GM20431 (cell line): ENCODE data around the gene RAB8B.
"Not testable (repeated sequence)": the region's sequence is repeated elsewhere in the genome, so short reads cannot be mapped to it uniquely, and the experiment has no call there.

Experiments
- in situ Hi-C: fragments of 300-500 bp; cut with MseI, MboI; formaldehyde crosslinking; loops from one replicate; pipeline ENCODE4 v1.15.0; 2020; ENCODE audit warnings: low sequenced_read_pairs; ENCODE audit not compliant: unreplicated experiment

RAB8B gene

DNA sequence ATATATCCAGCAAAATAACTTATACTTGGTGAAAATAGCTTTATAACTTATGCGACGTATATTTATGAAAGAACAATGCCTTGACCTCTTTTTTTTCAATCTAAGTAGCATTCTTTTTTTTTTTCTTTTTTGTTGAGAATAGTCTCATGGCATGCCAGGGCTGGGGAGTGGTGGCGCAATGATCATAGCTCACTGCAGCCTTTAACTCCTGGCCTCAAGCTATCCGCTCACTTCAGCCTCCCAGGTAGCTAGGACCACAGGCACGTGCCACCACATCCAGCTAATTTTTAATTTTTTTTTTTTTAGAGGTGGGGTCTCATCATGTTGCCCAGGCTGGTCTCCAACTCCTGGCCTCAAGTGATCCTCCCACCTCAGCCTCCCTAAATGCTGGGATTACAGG is 43.5 kb downstream of the RAB8B start:
- in situ Hi-C loops = no loop called here

GRCh38 chr15:63233667-63234423 is 44.4 kb downstream of the RAB8B start:
- in situ Hi-C loops = no loop called here

- in situ Hi-C loops = no loop called here
Observed at GRCh38 chr15:63234451-63234870, 45.1 kb downstream of the RAB8B start.

DNA sequence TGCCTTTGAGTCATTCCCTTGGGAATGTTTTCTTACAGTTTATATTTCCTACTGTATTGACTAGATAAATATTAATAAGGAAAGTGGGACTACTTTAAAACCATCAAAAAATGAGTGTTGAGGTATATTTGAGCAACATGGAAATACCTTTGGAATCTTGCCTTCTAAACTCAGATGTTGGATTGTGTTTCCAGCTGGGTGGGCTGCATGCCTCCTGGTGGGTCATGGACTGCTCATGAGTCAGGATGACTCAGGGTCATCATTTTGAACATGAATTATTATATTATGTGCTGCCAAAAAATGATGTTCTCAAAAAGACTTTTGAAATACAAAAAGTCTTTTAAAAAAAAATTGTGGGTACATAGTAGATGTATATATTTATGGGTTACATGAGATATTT is 46.9 kb downstream of the RAB8B start:
- in situ Hi-C loops = no loop called here

- in situ Hi-C loops = not testable (repeated sequence)
Observed at GRCh38 chr15:63237086-63237485, 47.7 kb downstream of the RAB8B start.

DNA sequence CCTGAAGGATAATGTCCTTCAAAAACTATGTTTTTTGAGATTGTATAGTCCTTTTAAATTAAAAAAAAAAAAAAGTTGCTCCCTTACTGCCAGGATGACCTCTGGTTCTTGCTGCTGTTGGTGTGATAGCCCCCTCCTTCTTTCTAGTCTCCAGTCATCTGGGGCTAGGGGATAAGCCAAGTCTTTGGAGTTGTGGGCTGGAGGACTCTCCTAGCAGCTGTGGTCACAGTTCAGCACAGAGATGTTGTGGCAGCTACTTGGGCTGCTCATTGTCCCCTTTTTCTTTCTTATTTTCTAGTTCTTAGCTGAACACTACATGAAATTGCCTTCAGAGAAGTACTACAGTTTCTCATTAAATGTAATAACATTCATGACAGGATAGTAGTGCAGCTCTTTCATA is 48.8 kb downstream of the RAB8B start:
- in situ Hi-C loops = no loop called here

- in situ Hi-C loops = no loop called here
Observed at GRCh38 chr15:63238796-63239195, 49.4 kb downstream of the RAB8B start.

- in situ Hi-C loops = no loop called here
Observed at GRCh38 chr15:63240109-63240508, 50.7 kb downstream of the RAB8B start.

GRCh38 chr15:63241316-63241715 is 51.9 kb downstream of the RAB8B start:
- in situ Hi-C loops = no loop called here

- in situ Hi-C loops = no loop called here
Observed at GRCh38 chr15:63243101-63243500, 53.7 kb downstream of the RAB8B start.

DNA sequence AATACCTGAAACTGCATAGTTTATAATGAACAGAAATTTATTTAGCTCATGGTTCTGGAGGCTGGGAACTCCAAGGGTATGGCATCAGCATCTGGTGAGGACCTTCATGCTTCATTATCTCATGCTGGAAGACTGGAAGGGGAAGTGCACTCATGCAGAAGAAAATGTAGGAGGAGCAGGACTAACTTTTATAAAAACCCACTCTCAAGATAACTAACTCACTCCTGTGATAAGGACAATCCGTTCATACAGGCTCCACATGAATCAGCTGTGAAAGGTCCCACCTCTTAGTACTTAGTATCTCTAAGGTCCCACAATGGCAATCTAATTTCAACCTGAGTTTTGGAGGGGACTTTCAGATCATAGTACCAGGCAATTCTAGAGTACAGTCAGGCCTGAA is 54.4 kb downstream of the RAB8B start:
- in situ Hi-C loops = no loop called here

DNA sequence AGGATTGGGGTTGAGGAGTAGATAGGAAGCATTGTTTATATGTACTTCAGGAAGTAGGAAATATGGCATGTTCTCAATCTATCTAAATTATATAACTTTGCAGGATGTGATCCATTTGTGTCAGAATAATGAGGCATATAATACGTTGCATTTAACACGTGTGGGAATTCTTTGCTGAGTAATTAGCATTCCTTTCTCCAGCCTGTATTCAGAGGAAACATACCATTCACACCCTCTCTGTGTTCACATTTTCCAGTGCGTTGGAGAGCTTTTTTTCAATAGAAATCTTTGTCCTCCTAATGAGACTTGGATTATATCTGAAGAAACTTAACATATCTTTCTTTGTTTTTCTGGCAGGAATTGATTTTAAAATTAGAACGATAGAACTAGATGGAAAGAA is 55.0 kb downstream of the RAB8B start:
- in situ Hi-C loops = no loop called here

DNA sequence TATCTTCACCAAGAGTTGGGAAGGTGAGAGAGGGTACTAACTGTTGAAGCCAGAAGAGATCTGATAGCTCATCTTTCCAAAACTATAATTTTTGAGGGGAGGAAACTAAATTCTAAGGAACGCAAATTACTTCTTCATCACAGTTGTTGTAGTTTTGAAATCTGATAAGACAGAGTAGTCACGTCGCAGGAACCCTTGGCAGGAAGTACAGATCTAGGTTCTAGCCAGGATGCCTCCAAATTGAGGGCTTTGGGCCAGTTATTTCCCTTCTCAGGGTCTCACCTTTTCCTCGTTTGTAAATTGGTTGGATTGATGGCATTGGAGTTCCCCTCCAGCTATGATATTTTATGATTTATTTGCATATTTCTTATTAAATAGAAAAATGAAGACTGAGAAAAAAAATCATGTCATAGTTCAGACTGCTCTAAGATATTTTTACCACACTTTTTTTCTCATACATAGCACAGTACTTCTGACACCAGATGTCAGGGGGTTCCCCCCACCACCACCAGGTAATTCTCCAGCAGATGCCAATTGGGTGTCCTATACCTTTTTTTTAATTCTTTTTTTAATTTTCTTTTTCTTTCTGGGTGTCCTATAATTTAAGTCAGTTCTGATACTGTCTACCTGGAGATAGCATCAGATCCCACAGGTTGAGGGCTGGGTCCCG is 55.7 kb downstream of the RAB8B start:
- in situ Hi-C loops = no loop called here

- in situ Hi-C loops = no loop called here
Observed at GRCh38 chr15:63246691-63247469, 57.5 kb downstream of the RAB8B start.

- in situ Hi-C loops = no loop called here
Observed at GRCh38 chr15:63250312-63250965, 61.0 kb downstream of the RAB8B start.

- in situ Hi-C loops = no loop called here
Observed at GRCh38 chr15:63251701-63252100, 62.3 kb downstream of the RAB8B start.

- in situ Hi-C loops = no loop called here
Observed at GRCh38 chr15:63252292-63252691, 62.9 kb downstream of the RAB8B start.

DNA sequence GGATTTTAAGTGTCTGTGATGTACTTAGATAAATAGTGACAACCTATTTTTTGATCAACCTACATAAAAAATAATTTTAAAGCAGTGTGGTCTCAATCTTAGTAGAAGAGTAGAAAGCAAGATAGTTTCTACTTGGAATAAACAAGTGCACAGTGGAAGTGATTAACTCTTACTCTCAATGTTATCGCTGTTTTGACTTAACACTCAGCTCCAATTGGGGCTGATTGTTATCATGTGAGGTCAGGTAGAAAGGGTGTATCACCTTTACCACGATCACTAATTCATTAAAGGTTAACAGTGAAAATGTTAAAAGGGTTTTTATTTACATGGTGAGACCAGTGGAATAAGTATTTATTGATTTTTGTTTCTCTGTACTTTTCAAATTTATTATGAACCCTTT is 65.6 kb downstream of the RAB8B start:
- in situ Hi-C loops = no loop called here

DNA sequence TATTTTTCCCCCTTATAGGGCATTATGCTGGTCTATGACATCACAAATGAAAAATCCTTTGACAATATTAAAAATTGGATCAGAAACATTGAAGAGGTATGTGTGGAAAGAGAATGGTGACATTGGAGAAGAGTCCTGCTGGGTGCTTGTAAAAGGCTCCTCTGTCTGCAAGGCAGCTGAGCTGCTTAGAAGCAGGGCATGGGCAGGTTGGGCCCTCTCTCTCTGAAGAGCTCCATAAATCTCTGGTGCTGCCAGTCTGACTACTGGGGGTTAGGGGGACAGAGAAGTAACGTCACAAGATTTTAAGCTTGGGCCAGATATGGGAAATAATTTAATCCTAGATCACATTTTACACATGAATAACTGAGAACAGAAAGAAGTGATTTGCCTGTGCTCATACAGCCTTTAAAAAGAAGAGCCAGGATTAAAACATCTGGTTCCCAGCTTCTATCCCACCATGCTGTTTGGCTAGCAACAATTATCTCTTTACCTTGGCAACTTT is 66.1 kb downstream of the RAB8B start:
- in situ Hi-C loops = no loop called here
